ENCODE measurements around the gene KIAA0232. TPM values are rescaled to one million over a fixed set of nuclear protein-coding genes. Genes with fewer than 3 reads are reported as not detected.

Gene KIAA0232
- total and polyA plus RNA-seq, 9 of the 15 experiments (the other 6 are each of a cell fraction or from before 2014, with no cell fraction given) = 3.5 to 17.4 (median 13.0) TPM

DNA sequence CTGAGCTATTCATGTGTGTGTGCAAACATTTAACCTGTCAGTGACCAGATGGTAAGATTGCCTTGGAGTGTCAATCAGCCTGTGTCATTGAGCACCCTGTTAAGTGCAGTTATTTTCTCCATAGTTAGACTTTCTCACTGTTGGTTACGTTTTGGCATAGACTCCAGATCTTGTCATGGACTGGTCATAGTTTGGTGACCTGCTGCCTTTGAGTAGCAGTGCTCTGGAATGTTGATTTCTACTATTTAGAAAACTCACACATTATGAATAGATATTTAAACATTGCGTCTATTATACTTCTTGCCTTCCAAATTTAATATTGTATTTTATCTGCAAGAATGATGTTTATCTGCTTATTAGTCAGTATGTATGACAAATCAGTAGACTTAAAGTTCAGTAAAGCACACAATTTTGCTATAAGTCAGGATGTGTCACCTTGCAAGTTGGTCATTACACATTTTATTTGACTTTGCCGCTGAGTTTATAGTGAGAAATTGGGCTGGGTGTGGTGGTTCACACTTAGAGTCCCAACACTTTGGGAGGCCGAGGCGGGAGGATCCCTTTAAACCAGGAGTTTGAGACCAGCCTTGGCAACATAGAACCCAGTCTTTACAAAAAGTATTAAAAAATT, 42.4 kb downstream of the KIAA0232 start:
- ATAC-seq (no peak), FAIRE-seq (no peak), DNase-seq (ENCODE audit: extremely low read depth in 1 of 4, low spot score in 3 of 4) (no peak)
- in situ Hi-C loops (cut with MboI) = no loop called here
- Histone ChIP-seq H3K27me3 (ENCODE audit: control insufficient read depth in 2 of 2, insufficient read depth in 2 of 2, low read length in 2 of 2) (no peaks in the 10 kb centered on the region), H3K4me1 (replicated peaks in 1 of 2; ENCODE audit: control insufficient read depth in 2 of 2, insufficient read depth in 2 of 2, low read length in 2 of 2) (peaks cover 3 to 23% of the 10 kb centered on the region in 2 experiments; a peak in 3 of 5 replicates), H2AFZ (ENCODE audit: low read depth, low read length) (no peak overlapping the region), H3K9me3 (replicated peaks; ENCODE audit: control insufficient read depth, insufficient read depth, low read depth, low read length) (no peaks in the 10 kb centered on the region), H3K9ac (ENCODE audit: insufficient read depth in 1 of 2, low read depth in 2 of 2, low read length in 2 of 2) (no peak overlapping the region), H4K20me1 (replicated peaks; ENCODE audit: control insufficient read depth, insufficient read depth, low read length) (peaks cover 7% of the 10 kb centered on the region), H3K4me2 (ENCODE audit: insufficient read depth, low read length) (no peak overlapping the region), H3K27ac (ENCODE audit: extremely low read depth, low read depth, low read length) (no peak overlapping the region), H3K4me3 (no peak overlapping the region), H3K9me1 (ENCODE audit: control insufficient read depth, insufficient read depth, low read length) (no peaks in the 10 kb centered on the region), H3K36me3 (ENCODE audit: control insufficient read depth, insufficient read depth, low read length) (peaks cover 56% of the 10 kb centered on the region), H3K79me2 (ENCODE audit: control insufficient read depth, insufficient read depth, low read length) (peaks cover 89% of the 10 kb centered on the region)
- intact Hi-C loops (cut with micrococcal nuclease) = no loop called here
- POLR2A ChIA-PET = interaction anchor here (0.6 to 1.7 kb wide), 3 partner anchors 28 to 93 kb away, joined by 3 to 4 read pairs (median 3); no protein-coding TSS in a partner anchor
- no TSS peak for BruUV-seq (replicated peaks)
- no peak for TF ChIP-seq TAF7 (tag; IDR thresholded peaks at IDR 0.05)
- no peak for TF ChIP-seq CREM (IDR thresholded peaks at IDR 0.05; ENCODE audit: low read depth)
- TF ChIP-seq SIRT6 (IDR thresholded peaks at IDR 0.05; ENCODE audit: low read depth, low read length) = no peak
- no peak for TF ChIP-seq CHD4 (IDR thresholded peaks at IDR 0.05; ENCODE audit: insufficient read depth, insufficient replicate concordance, low read depth, low read length, poor library complexity, severe bottlenecking)
- TF ChIP-seq, protein P1, sequence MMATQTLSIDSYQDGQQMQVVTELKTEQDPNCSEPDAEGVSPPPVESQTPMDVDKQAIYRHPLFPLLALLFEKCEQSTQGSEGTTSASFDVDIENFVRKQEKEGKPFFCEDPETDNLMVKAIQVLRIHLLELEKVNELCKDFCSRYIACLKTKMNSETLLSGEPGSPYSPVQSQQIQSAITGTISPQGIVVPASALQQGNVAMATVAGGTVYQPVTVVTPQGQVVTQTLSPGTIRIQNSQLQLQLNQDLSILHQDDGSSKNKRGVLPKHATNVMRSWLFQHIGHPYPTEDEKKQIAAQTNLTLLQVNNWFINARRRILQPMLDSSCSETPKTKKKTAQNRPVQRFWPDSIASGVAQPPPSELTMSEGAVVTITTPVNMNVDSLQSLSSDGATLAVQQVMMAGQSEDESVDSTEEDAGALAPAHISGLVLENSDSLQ (IDR thresholded peaks at IDR 0.05) = peak; percentile 29; the same call in 1 of the 2 replicates
- no peak for TF ChIP-seq RBM17 (IDR thresholded peaks at IDR 0.05; ENCODE audit: borderline replicate concordance, low read depth, low read length)
- TF ChIP-seq ZMIZ1 (IDR thresholded peaks at IDR 0.05; ENCODE audit: low read depth in 2 of 2, low read length in 2 of 2) = no peak
- no peak for TF ChIP-seq HCFC1 (IDR thresholded peaks at IDR 0.05; ENCODE audit: low read depth, low read length)
- TF ChIP-seq, protein P2, sequence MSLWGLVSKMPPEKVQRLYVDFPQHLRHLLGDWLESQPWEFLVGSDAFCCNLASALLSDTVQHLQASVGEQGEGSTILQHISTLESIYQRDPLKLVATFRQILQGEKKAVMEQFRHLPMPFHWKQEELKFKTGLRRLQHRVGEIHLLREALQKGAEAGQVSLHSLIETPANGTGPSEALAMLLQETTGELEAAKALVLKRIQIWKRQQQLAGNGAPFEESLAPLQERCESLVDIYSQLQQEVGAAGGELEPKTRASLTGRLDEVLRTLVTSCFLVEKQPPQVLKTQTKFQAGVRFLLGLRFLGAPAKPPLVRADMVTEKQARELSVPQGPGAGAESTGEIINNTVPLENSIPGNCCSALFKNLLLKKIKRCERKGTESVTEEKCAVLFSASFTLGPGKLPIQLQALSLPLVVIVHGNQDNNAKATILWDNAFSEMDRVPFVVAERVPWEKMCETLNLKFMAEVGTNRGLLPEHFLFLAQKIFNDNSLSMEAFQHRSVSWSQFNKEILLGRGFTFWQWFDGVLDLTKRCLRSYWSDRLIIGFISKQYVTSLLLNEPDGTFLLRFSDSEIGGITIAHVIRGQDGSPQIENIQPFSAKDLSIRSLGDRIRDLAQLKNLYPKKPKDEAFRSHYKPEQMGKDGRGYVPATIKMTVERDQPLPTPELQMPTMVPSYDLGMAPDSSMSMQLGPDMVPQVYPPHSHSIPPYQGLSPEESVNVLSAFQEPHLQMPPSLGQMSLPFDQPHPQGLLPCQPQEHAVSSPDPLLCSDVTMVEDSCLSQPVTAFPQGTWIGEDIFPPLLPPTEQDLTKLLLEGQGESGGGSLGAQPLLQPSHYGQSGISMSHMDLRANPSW (CRISPR knock-in tag; IDR thresholded peaks at IDR 0.05) = no peak
- 89% methylated on average over 5 of the region's 5 CpGs for WGBS (ENCODE audit: insufficient coverage, low coverage, missing lambda C conversion rate)
- CTCF ChIA-PET (ENCODE audit: low intra/inter-chr PET ratio) = no interaction called here

All from K562 (cell line).